Endodermal cell (in vitro differentiated cells): ENCODE results near the gene RALGAPA2. TPM values are rescaled to one million over a fixed set of nuclear protein-coding genes. Genes with fewer than 3 reads are reported as not detected.

Source experiments
- DNase-seq: peaks from one replicate; pipeline ENCODE4 v3.0.0-alpha.2; 2017
- H3K27ac ChIP-seq: 2 replicates; pipeline ENCODE4 v1.5.1; 2013; ENCODE audit warnings: mild to moderate bottlenecking, low read depth, low read length, moderate library complexity
- H3K27me3 ChIP-seq: 2 replicates; pipeline ENCODE4 v1.6.1; 2013; ENCODE audit warnings: mild to moderate bottlenecking, low read length, moderate library complexity; ENCODE audit not compliant: insufficient read depth, control insufficient read depth, poor library complexity, severe bottlenecking
- H3K36me3 ChIP-seq: 2 replicates; pipeline ENCODE4 v1.7.0; 2013; ENCODE audit warnings: mild to moderate bottlenecking, low read length, moderate library complexity; ENCODE audit not compliant: control insufficient read depth, insufficient read depth
- H3K4me1 ChIP-seq: one replicate; pipeline ENCODE4 v1.7.0; 2013; ENCODE audit warnings: low read length; ENCODE audit not compliant: control insufficient read depth, insufficient read depth
- H3K4me3 ChIP-seq: 2 replicates; pipeline ENCODE4 v1.5.1; 2013; ENCODE audit warnings: mild to moderate bottlenecking, low read length, moderate library complexity
- H3K9ac ChIP-seq: 2 replicates; pipeline ENCODE4 v1.6.1; 2013; ENCODE audit warnings: mild to moderate bottlenecking, low read length, moderate library complexity; ENCODE audit not compliant: poor library complexity, severe bottlenecking; ENCODE audit errors: extremely low read depth
- H3K9me3 ChIP-seq: 2 replicates; pipeline ENCODE4 v1.6.1; 2013; ENCODE audit warnings: mild to moderate bottlenecking, low read length, moderate library complexity; ENCODE audit not compliant: control insufficient read depth
- H3K27ac Mint-ChIP-seq: 2 replicates; pipeline ENCODE4 v1.8.0; 2020; ENCODE audit warnings: mixed read lengths
- H3K27me3 Mint-ChIP-seq: 2 replicates; pipeline ENCODE4 v1.8.0; 2021; ENCODE audit warnings: mild to moderate bottlenecking, mixed read lengths; ENCODE audit not compliant: insufficient read depth
- H3K36me3 Mint-ChIP-seq: 2 replicates; pipeline ENCODE4 v1.8.0; 2020; ENCODE audit warnings: low read depth, mixed read lengths
- H3K4me1 Mint-ChIP-seq: 2 replicates; pipeline ENCODE4 v1.8.0; 2020; ENCODE audit warnings: mixed read lengths
- H3K4me3 Mint-ChIP-seq: 2 replicates; pipeline ENCODE4 v1.8.0; 2020; ENCODE audit warnings: mild to moderate bottlenecking, moderate library complexity, mixed read lengths
- H3K9me3 Mint-ChIP-seq: 2 replicates; pipeline ENCODE4 v1.8.0; 2020; ENCODE audit warnings: mild to moderate bottlenecking, mixed read lengths
- CTCF ChIP-seq: fragments of 200-600 bp; sonication (generic); conservative IDR thresholded peaks from 2 replicates; pipeline ENCODE4 v1.5.0; 2021; ENCODE audit warnings: antibody characterized with exemption, mild to moderate bottlenecking
- WGBS, 2 experiments: methylation state at CpG; one replicate each; pipeline versions ENCODE4 v1.1.5 to v1.1.7; 2013; ENCODE audit warnings: missing lambda C conversion rate in 2 of 2, mixed read lengths in 1 of 2; ENCODE audit not compliant: insufficient coverage in 1 of 2, insufficient read length in 1 of 2; 5-methylcytosine and 5-hydroxymethylcytosine counted together
- total RNA-seq, 2 donors: library from RNA; stranded (reverse); fragmentation: NEBNext Ultra II Directional in 1 of 2; extraction: Animal tissue kit (Norgen Biotek cat#: 25700) in 1 of 2; gene quantifications; 2 replicates in 1 of 2; 3 replicates in 1 of 2; pipeline ENCODE4 v1.2.1, GENCODE V29; 2021

The RALGAPA2 gene
- total RNA-seq, 2 donors from 2014 or later: 19.5 to 24.6 TPM

GRCh38 chr20:20755674-20756319 is 43.4 kb upstream of the RALGAPA2 start:
- no peaks in the 10 kb centered on the region for H3K9me3 Mint-ChIP-seq
- Histone ChIP-seq H3K27ac (no peak overlapping the region), H3K9me3 (no peaks in the 10 kb centered on the region), H3K4me1 (no peaks in the 10 kb centered on the region), H3K4me3 (no peak overlapping the region), H3K9ac (no peak overlapping the region), H3K36me3 (no peaks in the 10 kb centered on the region), H3K27me3 (no peaks in the 10 kb centered on the region)
- WGBS, 2 experiments: 94 to 100% methylated on average over 5 to 6 of the region's 6 CpGs
- no peaks in the 10 kb centered on the region for H3K4me1 Mint-ChIP-seq
- TF ChIP-seq CTCF: no peak
- no peak for DNase-seq
- H3K4me3 Mint-ChIP-seq: no peak overlapping the region
- H3K27ac Mint-ChIP-seq: no peak overlapping the region
- no peaks in the 10 kb centered on the region for H3K27me3 Mint-ChIP-seq
- H3K36me3 Mint-ChIP-seq: no peaks in the 10 kb centered on the region

GRCh38 chr20:20755231-20755630 is 42.8 kb upstream of the RALGAPA2 start:
- 94 to 100% methylated on average over 1 to 4 of the region's 4 CpGs for WGBS, 2 experiments
- Mint-ChIP-seq H3K27ac (no peak overlapping the region), H3K27me3 (no peaks in the 10 kb centered on the region), H3K4me3 (no peak overlapping the region), H3K36me3 (no peaks in the 10 kb centered on the region), H3K9me3 (no peaks in the 10 kb centered on the region), H3K4me1 (no peaks in the 10 kb centered on the region)
- no peak for TF ChIP-seq CTCF
- Histone ChIP-seq H3K36me3 (no peaks in the 10 kb centered on the region), H3K9ac (no peak overlapping the region), H3K27me3 (no peaks in the 10 kb centered on the region), H3K9me3 (no peaks in the 10 kb centered on the region), H3K4me3 (no peak overlapping the region), H3K4me1 (no peaks in the 10 kb centered on the region), H3K27ac (no peak overlapping the region)
- DNase-seq: no peak

GRCh38 chr20:20754714-20755113 is 42.3 kb upstream of the RALGAPA2 start:
- Histone ChIP-seq H3K9me3 (no peaks in the 10 kb centered on the region), H3K4me1 (no peaks in the 10 kb centered on the region), H3K4me3 (no peak overlapping the region), H3K27me3 (no peaks in the 10 kb centered on the region), H3K36me3 (no peaks in the 10 kb centered on the region), H3K9ac (no peak overlapping the region), H3K27ac (no peak overlapping the region)
- Mint-ChIP-seq H3K27me3 (no peaks in the 10 kb centered on the region), H3K9me3 (no peaks in the 10 kb centered on the region), H3K4me1 (no peaks in the 10 kb centered on the region), H3K4me3 (no peak overlapping the region), H3K27ac (no peak overlapping the region), H3K36me3 (no peaks in the 10 kb centered on the region)
- TF ChIP-seq CTCF: no peak
- no peak for DNase-seq
- 81 to 94% methylated on average over 3 of the region's 3 CpGs for WGBS, 2 experiments
